ENCODE measurements around the gene SLC7A4.
"Not testable (repeated sequence)": the region's sequence is repeated elsewhere in the genome, so short reads cannot be mapped to it uniquely, and the experiment has no call there.

Gene SLC7A4

GRCh38 chr22:21032037-21032867 is at the start of gene SLC7A4:
SLC7A4 (minus strand) TSS chr22:21032561; CDS start chr22:21031812, 749 bp downstream.
- no peak for DNase-seq

- no peak for DNase-seq
Measured at GRCh38 chr22:21080435-21081137, 48.2 kb upstream of the SLC7A4 start.

GRCh38 chr22:21079493-21079892 is 47.1 kb upstream of the SLC7A4 start:
- no peak for DNase-seq

- no peak for DNase-seq
Measured at GRCh38 chr22:21078916-21079315, 46.6 kb upstream of the SLC7A4 start.

GRCh38 chr22:21077884-21078508 is 45.6 kb upstream of the SLC7A4 start:
- no peak for DNase-seq

- no peak for DNase-seq
Measured at GRCh38 chr22:21076912-21077625, 44.7 kb upstream of the SLC7A4 start.

GRCh38 chr22:21075516-21076138 is 43.3 kb upstream of the SLC7A4 start:
- DNase-seq: no peak

- peak; percentile 45 for DNase-seq
Measured at GRCh38 chr22:21074102-21074715, 41.8 kb upstream of the SLC7A4 start.

GRCh38 chr22:21073482-21073881 is 41.1 kb upstream of the SLC7A4 start:
- DNase-seq: no peak

GRCh38 chr22:21073023-21073422 is 40.7 kb upstream of the SLC7A4 start:
- DNase-seq: no peak

- DNase-seq: not testable (repeated sequence)
Measured at GRCh38 chr22:21071796-21072195, 39.4 kb upstream of the SLC7A4 start.

- DNase-seq: no peak
Measured at GRCh38 chr22:21070690-21071615, 38.6 kb upstream of the SLC7A4 start.

- no peak for DNase-seq
Measured at GRCh38 chr22:21069375-21069774, 37.0 kb upstream of the SLC7A4 start.

- no peak for DNase-seq
Measured at GRCh38 chr22:21068681-21069276, 36.4 kb upstream of the SLC7A4 start.

- no peak for DNase-seq
Measured at GRCh38 chr22:21067901-21068680, 35.7 kb upstream of the SLC7A4 start.

GRCh38 chr22:21067075-21067900 is 34.9 kb upstream of the SLC7A4 start:
- DNase-seq: no peak

GRCh38 chr22:21064917-21065864 is 32.8 kb upstream of the SLC7A4 start:
- no peak for DNase-seq

GRCh38 chr22:21064425-21064824 is 32.1 kb upstream of the SLC7A4 start:
- DNase-seq: not testable (repeated sequence)
